DMS79 (cell line): ENCODE data around the gene RRP12.
"Not testable (repeated sequence)": the region's sequence is repeated elsewhere in the genome, so short reads cannot be mapped to it uniquely, and the experiment has no call there.

Experiments
- DNase-seq: peaks from one replicate; lab custom pipeline; 2025; lab: John Stamatoyannopoulos, UW

Gene RRP12

DNA sequence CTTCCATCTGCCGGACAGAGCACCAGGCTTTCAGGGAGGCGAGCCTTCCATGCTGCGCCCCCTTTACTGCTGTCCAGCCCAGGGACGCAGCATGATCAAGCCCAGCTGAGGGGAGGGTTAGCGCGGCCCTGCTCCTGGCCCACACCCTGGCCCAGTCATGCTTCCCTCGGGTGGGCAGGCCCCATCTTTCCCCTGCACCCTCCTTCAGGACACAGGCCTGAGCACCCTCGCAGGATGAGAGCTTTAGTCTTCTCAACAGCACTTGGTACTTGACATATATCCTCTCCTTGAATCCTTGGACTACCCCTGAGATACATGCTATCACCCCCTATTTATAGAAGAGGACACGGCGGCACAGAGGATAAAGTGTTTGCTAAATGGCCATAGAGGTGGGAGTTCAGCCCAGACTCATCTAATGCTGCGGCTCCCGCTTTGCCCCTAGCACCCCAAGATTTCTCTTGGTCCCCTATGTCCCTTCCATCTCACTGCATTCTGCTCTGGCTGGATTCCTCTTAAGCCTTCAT, 34.0 kb downstream of the RRP12 start:
- DNase-seq, result no peak

DNA sequence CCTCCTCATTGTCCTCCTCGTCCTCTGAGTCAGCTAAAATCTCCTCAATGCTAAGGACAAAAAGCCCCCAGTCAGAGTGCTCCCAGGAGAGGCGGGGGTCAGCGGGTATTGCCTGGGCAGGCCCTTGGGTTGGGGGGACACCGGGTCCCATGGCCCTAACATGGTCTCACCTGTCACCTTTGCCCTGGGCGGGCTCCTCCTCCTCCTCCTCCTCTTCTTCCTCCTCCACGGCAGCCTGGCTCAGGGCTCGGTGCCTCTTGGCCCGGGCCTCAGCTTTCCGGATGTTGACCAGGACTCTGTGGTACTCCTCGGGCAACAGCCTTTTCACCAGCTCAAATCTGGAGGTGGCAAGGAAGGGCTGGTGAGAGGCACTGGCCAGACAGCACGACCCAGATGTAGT, 34.6 kb downstream of the RRP12 start:
- no peak for DNase-seq

DNA sequence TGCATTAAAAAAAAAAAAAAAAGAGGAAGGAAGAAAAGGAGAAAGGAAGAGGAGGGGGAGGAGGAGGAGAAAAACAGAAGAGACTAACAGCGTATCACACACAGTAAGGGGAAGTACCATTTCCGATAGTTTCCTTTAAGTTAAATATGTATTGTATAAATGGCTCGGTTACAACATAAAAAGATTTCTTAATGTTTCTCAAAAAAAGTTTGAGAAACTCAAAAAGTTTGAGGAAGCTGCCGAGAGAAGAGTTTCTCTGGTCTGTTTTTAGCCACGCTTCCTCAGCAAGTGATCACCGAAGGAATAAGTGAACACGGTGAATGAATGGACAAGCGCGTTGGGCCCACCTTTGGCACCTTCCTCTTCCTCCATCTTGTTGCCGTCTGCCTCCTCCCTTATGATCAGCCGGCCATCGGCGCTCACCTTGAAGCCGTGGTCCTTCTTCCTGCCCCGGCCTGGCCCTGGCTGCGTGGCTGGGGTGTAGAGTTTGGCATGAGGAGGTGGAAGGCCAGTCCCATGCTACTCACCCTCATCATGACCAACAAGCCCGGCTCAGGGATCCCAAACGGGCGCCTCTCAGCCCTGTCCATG, 35.3 kb downstream of the RRP12 start:
- no peak for DNase-seq

DNA sequence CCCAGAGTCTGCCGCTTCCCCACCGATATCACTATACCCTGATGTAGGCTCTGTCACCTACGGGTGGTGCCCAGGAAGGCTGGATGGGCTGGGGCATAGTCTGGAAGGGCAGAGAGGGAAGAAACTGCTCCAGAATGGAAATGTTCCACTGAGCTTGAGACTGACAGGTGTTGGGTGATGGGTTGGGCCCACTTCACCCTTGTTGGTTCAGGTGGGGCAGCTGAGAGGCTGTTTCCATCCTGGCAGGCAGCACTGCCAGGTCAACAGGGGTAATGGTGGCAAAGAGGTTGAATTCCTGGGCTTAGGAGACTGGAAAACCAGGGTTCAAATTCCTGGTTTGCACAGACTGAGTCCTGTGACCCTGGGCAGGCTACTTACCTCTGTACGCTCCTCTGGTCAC, 38.1 kb downstream of the RRP12 start:
- no peak for DNase-seq

DNA sequence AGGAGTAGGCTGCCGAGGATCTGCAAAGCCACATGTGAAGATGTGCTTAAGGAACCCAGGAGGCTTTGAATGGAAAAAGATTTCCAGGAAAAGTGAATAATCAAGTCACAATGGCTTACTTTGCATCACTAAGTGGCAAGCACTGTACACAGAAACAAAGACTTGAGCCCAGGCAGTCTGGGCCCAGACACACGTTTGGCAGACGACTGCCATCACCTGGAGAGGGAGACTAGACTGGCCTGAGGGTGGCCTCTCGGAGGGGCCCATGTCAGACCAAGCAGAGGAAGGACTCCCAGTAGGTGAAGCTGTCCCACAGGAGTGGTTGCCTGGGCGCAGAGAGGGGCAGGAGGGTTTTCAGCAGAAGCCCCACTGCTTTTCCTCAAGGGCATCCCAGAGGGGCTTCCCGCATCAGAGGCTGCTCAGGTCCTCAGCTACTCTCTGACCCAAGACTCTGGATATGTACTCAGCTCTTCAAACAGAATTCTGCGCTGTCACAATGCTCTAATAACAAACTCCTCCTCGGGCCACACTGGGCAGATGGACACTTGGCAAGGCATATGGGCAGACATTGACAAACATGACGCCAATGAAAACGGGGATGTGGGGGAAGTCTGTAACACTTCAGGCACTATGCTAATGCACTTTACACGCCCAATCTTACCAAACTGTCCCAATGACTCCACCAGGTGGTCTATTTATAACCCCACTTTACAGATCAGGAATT, 38.7 kb downstream of the RRP12 start:
- no peak for DNase-seq

DNA sequence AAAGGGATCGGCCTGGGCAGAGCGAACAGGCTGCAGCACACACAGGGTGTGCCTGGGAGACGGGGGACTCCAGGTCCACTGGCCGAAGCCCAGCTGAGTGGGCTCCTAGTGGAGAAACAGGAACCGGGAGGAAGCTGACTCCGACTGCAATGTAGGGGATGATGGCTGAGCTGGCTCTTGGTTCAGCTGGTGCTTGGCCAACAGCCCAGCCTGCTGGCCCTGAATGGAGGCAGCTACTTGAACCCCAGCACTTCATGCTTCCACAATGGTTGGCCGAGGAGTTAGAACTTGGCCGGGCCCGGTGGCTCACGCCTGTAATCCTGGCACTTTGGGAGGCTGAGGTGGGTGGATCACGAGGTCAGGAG, 39.6 kb downstream of the RRP12 start:
- no peak for DNase-seq

DNA sequence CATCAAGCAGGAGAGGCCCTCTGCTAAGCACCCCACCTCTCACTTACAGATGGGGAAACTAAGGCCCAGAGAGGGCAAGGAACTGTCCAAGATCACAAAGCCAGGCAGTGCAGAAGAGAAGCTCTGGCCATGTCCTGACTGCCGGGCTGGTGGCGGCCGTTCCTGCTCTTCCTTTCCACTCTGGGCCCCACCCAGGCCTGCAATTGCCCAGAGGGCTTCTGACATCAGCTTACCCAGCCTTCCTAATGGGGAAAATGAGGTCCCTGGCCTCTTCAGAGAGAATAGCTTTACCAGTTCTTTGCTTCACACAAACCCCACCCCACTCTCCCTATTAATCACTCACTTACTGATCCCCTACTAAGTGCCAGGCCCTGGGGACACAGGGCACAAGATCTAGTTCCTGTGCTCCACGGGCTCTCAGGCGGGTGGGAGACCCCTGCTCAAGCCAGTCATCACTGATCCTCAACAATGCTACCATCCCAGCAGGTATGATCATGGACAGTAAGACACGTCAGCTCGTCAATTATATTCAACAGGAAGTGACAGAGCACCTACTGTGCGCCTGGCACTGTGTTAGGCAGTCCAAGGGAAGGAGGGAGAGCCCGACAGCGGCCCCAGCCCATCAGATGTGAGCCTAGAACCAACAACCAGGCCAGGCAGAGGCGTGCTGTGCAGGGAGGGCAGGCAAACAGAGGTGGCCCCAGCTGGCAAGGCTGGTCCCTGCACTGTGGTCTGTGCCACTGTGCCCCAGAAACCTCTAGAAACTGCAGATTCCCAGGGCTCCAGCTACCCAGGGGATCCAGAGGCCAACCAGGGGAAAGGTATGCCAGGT, 40.2 kb downstream of the RRP12 start:
- no peak for DNase-seq

DNA sequence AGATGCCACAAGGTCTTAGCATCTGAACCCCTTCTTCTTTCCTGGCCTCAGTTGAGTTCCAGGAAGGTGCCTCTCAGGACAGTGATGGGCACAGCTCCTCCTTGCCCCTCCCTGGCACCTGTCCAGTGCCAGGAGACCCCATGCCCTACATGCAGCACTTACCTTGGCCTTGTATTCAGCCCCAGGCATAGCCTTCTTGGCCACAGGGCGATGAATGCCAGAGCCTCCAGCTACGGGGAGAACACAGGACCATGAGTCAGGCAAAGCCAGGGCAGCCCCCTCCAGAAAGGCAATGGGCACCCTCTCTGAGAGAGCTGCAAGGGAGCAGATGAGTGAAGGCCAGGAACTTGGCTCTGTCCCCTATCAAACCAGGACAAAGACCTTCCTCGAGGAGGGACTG, 42.4 kb downstream of the RRP12 start:
- no peak for DNase-seq

DNA sequence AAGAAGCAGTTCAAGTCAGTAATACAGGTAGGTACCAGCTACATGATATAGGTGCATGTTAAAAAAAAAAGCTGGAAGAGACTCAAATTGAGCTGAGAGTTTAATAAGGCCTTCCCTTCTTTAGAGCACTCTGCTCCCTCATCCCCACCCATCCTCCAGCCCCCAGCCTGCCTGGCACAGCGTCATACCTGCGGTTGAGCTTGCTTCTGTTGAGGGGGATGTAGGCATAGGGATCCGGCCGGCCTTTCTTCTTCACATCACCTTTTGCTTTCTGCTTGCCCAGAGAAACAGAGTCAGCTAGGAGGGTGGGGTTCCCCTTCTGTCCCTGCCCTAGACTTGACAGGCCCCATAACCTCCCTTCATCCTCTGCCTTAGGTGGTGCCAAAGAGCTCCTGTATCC, 42.8 kb downstream of the RRP12 start:
- DNase-seq, result no peak

DNA sequence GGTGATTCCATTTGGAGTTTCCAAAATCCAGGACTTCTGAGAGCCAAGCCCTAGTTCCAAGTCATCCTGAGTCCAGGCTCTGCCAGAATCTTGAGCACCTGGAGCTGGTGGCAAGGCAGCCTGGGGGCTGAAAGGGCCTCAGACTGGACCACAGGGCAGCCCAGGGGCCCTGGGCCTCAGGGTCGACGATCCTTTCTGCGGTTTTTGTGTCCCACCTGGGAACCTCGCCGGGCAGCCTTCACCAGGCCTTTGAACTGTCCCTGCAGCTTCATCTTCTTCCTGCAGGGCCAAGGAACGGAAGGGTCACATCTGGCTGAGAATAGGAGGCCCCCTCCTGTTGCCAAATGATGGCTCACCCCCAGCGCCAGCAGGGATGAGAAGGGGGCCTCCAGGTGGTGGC, 44.2 kb downstream of the RRP12 start:
- DNase-seq, result no peak

DNA sequence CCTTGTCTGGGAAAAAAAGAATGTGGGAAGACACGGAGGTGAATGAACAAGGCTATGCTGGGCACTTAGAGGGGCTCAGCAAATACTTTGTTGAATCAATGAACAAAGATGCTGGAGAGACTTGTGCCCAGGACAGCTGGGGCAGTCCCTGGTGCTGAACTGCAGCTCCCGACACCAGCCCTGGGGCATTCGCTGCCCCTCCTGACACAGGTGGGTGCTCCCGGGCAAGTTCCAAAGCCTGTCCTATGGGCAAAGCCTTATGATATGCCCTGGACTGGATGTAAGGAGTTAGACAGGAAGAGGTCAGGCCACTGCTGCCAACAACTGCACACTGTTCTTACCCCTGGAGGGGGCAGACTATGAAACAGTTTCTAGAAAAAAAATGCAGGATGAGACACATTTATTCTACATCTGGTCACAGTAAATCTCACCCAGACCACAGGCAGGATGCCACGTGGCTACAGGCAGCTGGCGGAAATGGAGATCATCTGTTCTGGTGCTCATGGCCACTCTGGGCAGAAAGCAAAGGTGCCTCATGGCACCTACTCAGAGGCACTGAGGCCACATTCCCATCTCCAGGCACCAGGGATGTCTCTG, 44.7 kb downstream of the RRP12 start:
- DNase-seq, result no peak

DNA sequence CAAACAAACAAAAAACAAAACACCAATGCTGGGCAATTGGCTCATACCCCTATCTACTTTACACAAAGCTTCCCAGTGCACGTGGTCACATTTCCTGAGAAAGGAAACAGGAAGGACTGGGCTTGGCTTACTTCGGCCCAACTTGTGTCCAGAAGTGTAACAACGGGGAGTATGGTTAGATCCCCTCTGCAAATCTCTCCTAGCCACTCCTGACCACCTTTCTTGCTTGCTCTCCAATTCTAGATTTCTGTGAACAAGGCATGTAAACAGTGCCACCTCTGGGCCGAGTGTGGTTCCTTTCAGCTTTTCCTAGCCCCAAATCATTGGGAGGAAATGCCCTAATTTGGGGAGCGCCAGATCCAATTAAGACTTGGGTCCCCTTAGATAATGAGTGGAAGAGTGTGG, 45.6 kb downstream of the RRP12 start:
- no peak for DNase-seq

DNA sequence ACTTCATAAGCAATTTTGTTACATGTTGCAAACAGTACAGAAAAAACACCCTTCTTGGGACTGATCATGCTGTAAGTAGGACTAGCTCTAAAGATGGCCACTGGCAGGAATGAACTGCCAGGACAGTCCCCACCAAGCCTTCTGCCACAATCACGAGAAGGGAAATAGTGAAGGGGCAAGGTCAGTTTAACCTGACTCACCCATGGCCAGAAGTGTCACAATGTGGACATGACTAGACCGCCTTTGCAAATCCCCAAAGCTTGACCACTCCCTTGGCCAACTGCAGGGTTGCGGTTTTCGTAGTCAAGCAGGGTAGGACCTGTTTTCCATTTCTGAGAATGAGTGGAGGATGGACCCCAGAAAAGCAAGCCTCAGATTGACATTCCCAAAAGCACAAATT, 47.2 kb downstream of the RRP12 start:
- DNase-seq, result no peak

DNA sequence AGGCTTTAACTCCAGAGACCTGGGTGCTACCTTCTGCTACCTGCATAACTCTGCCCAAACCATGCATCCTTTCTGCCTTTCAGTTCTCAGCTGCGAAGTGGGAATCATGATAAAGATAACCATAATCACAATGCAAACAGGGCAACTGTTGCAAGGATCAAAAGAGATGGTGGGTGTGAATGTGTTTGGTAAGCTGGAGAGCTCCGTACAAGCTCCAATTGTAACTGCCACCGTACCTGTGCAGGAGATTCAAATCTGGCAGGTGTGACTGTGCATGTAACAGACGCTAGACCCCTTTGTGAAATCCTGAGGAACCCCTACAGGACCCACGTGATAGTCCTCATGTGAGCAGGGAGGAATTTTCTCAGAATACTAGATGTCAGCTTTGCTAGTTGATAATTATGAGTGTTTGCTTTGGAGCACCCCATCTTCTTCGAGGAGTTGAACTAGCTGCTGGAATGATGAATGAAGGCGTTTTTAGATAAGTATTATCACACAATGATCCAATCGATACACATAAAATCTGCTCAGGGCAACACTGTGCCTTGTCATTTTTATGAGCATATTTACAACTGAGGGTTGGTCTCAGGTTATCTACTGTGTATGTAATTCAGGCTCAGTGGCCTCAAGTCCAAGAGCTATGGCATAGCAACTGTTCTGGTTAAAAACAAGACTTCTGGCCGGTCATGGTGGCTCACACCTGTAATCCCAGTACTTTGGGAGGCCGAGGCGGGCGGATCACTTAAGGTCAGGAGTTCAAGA, 51.2 kb downstream of the RRP12 start:
- DNase-seq, result no peak

DNA sequence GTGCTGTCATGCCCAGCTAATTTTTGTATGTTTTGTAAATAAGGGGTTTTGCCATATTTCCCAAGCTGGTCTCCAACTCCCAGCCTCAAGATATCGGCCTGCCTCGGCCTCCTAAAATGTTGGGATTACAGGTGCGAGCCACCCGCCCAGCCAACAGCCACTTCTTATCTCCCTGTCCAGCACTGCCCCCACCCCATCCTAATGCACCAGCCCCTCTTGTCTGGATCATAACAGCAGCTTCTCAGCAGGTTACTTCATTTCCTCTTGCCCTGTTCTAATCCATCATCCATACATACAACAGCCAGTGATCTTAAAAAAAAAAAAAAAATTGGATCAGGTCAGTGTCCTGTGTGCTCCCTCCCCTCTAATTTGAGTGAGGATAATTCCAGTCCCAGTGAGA, 53.8 kb downstream of the RRP12 start:
- DNase-seq, result no peak

DNA sequence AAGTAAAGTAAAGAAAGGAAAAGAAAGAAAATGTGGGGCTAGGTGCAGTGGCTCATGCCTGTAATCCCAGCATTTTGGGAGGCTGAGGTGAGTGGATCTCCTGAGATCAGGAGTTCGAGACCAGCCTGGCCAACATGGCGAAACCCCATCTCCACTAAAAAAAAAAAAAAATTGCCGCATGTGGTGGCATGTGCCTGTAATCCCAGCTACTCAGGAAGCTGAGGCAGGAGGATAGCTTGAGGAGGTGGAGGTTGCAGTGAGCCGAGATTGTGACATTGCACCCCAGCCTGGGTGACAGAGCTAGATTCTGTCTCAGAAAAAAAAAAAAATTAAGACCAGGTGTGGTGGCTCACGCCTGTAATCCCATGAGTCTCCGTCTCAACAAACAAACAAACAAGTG, 57.5 kb downstream of the RRP12 start:
- not testable (repeated sequence) for DNase-seq

DNA sequence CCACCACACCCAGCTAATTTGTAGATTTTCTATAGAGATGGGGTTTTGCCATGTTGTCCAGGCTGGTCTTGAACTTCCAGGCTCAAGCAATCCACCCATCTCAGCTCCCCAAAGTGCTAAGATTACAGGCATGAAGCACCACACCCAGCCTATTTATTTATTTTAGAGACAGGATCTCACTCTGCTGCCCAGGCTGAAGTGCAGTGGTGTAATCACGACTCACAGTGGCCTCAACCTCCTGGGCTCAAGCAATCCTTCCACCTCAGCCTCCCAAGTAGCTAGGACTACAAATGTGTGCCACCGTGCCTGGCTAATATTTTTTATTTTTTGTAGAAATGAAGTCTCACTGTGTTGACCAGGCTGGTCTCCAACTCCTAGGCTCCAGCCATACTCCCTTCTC, 59.7 kb downstream of the RRP12 start:
- DNase-seq, result no peak

DNA sequence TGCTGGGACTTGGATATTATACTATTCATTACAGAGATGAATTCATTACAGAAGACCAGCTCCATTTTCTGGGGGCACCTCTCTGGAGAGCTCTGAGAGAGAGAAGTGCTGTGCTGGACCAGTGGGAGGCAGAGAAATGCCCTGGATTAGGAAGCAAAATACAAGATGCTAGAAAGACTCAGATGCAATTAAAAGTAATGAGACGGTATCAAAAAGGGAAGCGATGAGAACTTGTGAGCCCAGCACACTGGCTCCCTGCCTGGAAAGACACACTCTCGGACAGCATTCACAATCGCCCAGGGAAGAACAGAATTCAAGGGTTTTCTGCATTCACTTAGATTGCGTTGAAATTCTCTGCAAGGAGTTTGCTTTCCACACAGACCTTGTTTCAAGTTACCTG, 63.1 kb downstream of the RRP12 start:
- DNase-seq, result no peak

DNA sequence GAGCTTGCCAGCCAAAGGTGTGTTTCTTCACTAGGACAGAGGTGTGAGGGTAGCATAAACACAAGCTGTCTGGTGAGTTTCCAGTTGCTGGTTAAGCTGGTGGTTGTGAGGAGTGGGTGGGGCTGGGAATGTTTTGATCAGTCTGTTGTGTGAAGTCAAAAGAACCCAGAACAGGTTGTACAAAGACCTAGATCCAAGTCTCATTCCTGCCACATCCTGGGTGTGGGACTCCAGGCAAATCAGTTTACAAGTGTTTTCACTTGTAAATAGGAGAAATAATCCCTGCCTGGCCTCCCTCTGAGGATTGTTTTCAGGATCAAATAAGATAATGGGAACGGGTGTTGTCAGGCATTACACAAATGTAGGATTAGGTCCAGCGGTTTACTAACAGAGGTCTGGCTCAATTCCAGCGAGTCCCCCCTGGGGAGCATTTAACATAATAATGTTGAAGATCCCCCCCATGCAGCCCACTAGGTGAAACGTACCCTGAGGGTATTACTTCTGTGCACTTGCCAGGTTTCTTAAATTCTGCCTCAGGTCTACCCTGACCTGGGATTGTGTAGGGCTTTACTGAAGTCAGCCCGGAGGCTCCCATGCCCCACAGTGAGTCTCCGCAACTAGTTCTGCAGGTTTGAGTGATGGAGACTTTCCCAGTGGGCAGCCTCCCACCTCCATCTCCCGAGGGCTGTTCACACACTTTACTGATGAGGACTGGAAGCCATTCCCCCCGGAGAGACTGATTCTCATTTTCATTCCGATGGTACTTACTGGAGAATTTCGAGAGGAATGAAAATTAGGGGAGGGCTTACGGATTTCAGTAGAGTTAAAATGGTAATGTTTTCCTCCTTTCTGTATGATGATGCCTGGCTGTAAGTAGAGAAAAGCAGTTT, 64.0 kb downstream of the RRP12 start:
- peak; percentile 12 for DNase-seq

DNA sequence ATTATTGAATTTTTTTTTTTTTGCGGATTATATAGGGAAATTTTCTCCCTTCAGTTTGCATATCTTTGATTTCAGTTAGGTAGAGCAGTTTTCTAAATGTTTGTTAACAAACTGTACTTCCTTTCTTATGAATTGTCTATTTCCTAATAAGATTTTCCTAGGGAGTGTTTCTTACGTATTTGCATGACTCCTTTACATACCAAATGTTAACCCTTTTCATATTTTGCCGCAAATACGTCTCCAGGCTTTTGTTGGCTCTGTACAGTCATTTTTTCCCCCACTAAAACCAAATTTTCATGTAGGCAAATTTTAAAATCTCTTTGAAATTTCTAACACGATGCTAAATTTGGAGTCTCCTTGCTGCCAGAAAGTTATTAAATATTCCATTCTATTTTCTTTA, 64.7 kb downstream of the RRP12 start:
- DNase-seq, result no peak

DNA sequence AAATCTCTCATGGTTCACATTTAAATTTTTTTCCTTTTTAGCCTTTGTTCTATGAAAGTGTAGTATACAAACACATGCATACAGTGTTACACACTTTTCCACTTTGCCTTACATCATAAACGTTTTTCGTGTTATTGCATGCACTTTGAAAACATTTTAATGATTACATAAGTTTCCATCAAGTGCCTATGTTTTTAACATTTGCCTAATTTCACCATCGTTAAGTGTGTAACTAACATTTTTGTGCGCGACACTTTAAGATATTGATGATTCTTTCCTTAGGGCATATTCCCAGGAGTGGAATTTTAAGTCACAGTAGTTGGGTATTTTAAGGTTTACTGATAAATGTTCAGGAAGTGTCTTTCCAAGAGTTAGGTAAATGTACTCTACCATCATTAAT, 65.1 kb downstream of the RRP12 start:
- no peak for DNase-seq
